OCI-LY3 (cell line): ENCODE results near the gene CAP1.

Source experiments
- H2AFZ ChIP-seq: fragments of 200-600, 300-600 bp; shearing (Covaris generic); 2 replicates; pipeline ENCODE4 v1.6.0; 2014; ENCODE audit warnings: antibody characterized with exemption, low read depth, low read length
- H3K27ac ChIP-seq: fragments of 200-600, 300-600 bp; sonication (generic); 2 replicates; pipeline ENCODE4 v1.5.1; 2014; ENCODE audit warnings: mild to moderate bottlenecking, low read length, moderate library complexity, mixed read lengths
- H3K27me3 ChIP-seq: fragments of 200-600, 300-600 bp; sonication (generic); 2 replicates; pipeline ENCODE4 v1.6.1; 2014; ENCODE audit warnings: low read depth, low read length, mixed read lengths
- H3K36me3 ChIP-seq: fragments of 200-600, 300-600 bp; sonication (generic); replicated peaks from 2 replicates; pipeline ENCODE3; 2014; ENCODE audit warnings: low read depth, low read length, mixed read lengths
- H3K4me1 ChIP-seq: fragments of 300-600, 200-600 bp; sonication (generic); 2 replicates; pipeline ENCODE4 v1.6.1; 2014; ENCODE audit warnings: low read length, mixed read lengths
- H3K4me2 ChIP-seq: fragments of 200-600, 300-600 bp; sonication (generic); 2 replicates; pipeline ENCODE4 v1.6.1; 2014; ENCODE audit warnings: low read length, mixed read lengths
- H3K4me3 ChIP-seq: fragments of 300-600, 200-600 bp; sonication (generic); 2 replicates; pipeline ENCODE4 v1.5.1; 2014; ENCODE audit warnings: antibody characterized with exemption, mild to moderate bottlenecking, low read length, moderate library complexity
- H3K79me2 ChIP-seq: fragments of 300-600, 200-600 bp; shearing (Covaris generic); 2 replicates; pipeline ENCODE4 v1.6.1; 2014; ENCODE audit warnings: mild to moderate bottlenecking, low read length, mixed read lengths
- H3K9ac ChIP-seq: fragments of 300-600, 200-600 bp; shearing (Covaris generic); 2 replicates; pipeline ENCODE4 v1.6.0; 2014; ENCODE audit warnings: mild to moderate bottlenecking, low read length, moderate library complexity
- H3K9me3 ChIP-seq: fragments of 200-600, 300-600 bp; shearing (Covaris generic); 2 replicates; pipeline ENCODE4 v1.6.1; 2014; ENCODE audit warnings: low read length, mixed read lengths; ENCODE audit not compliant: insufficient read depth
- H4K20me1 ChIP-seq: fragments of 200-600, 300-600 bp; sonication (generic); 2 replicates; pipeline ENCODE4 v1.6.1; 2016; ENCODE audit warnings: low read length, mixed read lengths; ENCODE audit not compliant: insufficient read depth
- CTCF ChIP-seq: fragments of 200-600, 300-600 bp; sonication (generic); IDR thresholded peaks from 2 replicates; pipeline ENCODE4 v1.5.1; 2014; ENCODE audit warnings: antibody characterized with exemption, low read length, low read depth
- EZH2phosphoT487 ChIP-seq: fragments of 200-600 bp; shearing (Covaris generic); IDR thresholded peaks from 2 replicates; pipeline ENCODE4 v1.6.1; 2018; ENCODE audit warnings: antibody characterized with exemption, mixed run types, low read depth

The CAP1 gene

DNA sequence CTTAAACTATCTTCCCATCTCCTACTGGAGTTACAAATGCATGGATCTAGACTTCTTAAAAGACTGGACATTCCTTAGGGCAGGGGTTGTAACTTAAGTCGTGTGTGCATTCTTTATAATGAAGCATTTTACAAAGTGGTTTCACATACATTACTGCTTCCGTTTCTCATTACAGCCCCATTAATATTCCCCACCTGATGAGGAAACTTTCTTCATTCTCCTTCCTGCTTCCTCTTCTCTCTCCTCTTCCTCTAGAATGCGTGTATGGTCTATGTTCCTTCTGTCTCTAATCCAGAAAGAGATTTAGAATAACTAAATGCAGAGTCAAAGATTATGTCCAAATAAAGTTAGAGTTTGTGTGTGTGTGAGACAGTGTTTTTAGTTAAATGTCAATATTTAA lies 1.8 kb upstream of the CAP1 start:
- H4K20me1 ChIP-seq: peaks cover 9% of the 10 kb centered on the region; the same call in 1 of the 2 replicates
- peak overlapping the region; percentile 99 for H3K9ac ChIP-seq
- no peaks in the 10 kb centered on the region for H3K9me3 ChIP-seq
- no peaks in the 10 kb centered on the region for H3K27me3 ChIP-seq
- H3K4me2 ChIP-seq: peak overlapping the region; percentile 76
- peaks cover 9% of the 10 kb centered on the region for H3K36me3 ChIP-seq
- no peak for TF ChIP-seq EZH2phosphoT487
- TF ChIP-seq CTCF: no peak
- H3K79me2 ChIP-seq: peaks cover 31% of the 10 kb centered on the region
- no peak overlapping the region for H2AFZ ChIP-seq
- H3K4me1 ChIP-seq: peaks cover 22% of the 10 kb centered on the region
- peak overlapping the region; percentile 87 for H3K4me3 ChIP-seq
- peak overlapping the region; percentile 98 for H3K27ac ChIP-seq

- Histone ChIP-seq H3K79me2 (peaks cover 37% of the 10 kb centered on the region), H3K9ac (peak overlapping the region; percentile 99), H3K36me3 (peaks cover 9% of the 10 kb centered on the region), H4K20me1 (peaks cover 9% of the 10 kb centered on the region; the same call in 1 of the 2 replicates), H3K27ac (peak overlapping the region; percentile 98), H3K9me3 (no peaks in the 10 kb centered on the region), H3K27me3 (no peaks in the 10 kb centered on the region), H3K4me2 (peak overlapping the region; percentile 76), H3K4me1 (peaks cover 22% of the 10 kb centered on the region), H2AFZ (no peak overlapping the region), H3K4me3 (peak overlapping the region; percentile 87)
- peak; percentile 39 for TF ChIP-seq CTCF
- TF ChIP-seq EZH2phosphoT487: no peak
These were observed 1.2 kb upstream of the CAP1 start for GRCh38 chr1:40039245-40039756.

DNA sequence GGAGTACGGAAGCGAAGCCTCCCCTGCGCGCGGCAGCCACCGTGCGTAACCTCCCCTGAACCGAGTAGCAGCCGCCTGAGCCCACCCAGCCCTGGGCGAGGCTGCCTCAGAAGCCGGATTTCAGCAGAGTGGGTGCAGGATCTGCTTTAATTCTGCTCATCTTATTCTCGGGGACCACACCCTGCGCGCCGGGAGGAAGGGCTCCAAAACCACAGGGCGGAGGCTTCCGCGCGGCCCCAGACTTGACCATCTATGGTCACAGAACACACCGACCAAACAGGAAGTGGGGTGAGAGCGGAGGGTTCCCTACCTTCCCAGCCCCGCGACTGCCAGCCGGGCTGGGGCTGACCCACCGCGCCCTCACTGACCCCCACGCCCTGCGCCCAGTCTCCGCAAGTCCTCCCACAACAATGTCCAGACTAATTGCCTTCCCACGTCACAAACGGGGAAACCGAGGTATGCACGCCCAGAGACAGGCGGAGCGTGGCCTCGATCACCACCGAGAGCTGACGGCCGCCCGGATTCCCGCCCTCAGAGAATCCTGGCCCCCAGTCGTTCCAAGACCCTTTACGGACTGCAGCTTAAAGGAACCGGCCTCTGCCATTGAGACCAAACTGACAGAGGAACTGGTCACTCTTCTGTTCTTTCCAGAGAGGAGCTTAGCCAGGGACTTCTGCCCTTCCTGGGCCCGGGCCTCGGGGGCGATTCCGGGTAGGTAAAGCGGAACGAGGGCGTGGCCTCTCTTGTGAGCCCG lies 595 bp upstream of the CAP1 start:
- Histone ChIP-seq H3K4me1 (peaks cover 22% of the 10 kb centered on the region), H4K20me1 (peaks cover 9% of the 10 kb centered on the region; the same call in 1 of the 2 replicates), H2AFZ (no peak overlapping the region), H3K4me3 (peak overlapping the region; percentile 87), H3K27me3 (no peaks in the 10 kb centered on the region), H3K4me2 (peak overlapping the region; percentile 76), H3K36me3 (peaks cover 9% of the 10 kb centered on the region), H3K9me3 (no peaks in the 10 kb centered on the region), H3K27ac (peak overlapping the region; percentile 98), H3K79me2 (peaks cover 42% of the 10 kb centered on the region), H3K9ac (peak overlapping the region; percentile 99)
- no peak for TF ChIP-seq CTCF
- TF ChIP-seq EZH2phosphoT487: no peak

DNA sequence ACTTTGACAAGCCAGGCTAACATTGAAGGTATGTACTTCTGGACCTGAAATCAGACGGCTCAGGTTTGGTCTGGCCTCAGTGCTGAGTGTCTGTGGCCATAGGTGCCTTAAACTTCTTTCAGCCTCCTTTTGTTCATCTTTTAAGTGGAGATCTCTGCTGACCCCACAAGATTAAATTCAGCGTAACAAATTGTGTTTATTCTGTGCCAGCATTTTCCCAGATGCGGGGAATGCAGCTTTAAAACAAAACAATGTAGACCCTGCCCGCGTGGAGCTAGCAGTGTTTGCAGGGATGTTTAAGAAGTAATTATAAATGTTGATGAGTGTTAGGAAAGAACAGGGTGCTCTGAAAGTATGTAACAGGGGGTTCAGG lies 923 bp downstream of the CAP1 start:
- Histone ChIP-seq H3K79me2 (peaks cover 57% of the 10 kb centered on the region), H3K4me3 (peak overlapping the region; percentile 98), H3K9ac (peak overlapping the region; percentile 98), H3K4me1 (peaks cover 22% of the 10 kb centered on the region), H3K27ac (peak overlapping the region; percentile 71), H3K9me3 (no peaks in the 10 kb centered on the region), H3K27me3 (no peaks in the 10 kb centered on the region), H4K20me1 (peaks cover 17% of the 10 kb centered on the region; the same call in 1 of the 2 replicates), H3K4me2 (peak overlapping the region; percentile 83), H3K36me3 (peaks cover 9% of the 10 kb centered on the region), H2AFZ (no peak overlapping the region)
- TF ChIP-seq CTCF (no peak), EZH2phosphoT487 (no peak)
